HG02852 (cell line): ENCODE data around the gene MAML3.

Experiments used
- ATAC-seq: cut with Tn5 transposase; IDR thresholded peaks from one replicate; pipeline ENCODE4 v1.9.1; 2021; ENCODE audit warnings: mild to moderate bottlenecking, moderate library complexity; ENCODE audit not compliant: unreplicated experiment

Gene MAML3

GRCh38 chr4:139674875-139675550 is 479.0 kb downstream of the MAML3 start:
- peak; percentile 73 for ATAC-seq

- no peak for ATAC-seq
Measured at GRCh38 chr4:139672732-139673131, 481.3 kb downstream of the MAML3 start.

GRCh38 chr4:139672215-139672614 is 481.8 kb downstream of the MAML3 start:
- no peak for ATAC-seq

GRCh38 chr4:139670775-139671174 is 483.2 kb downstream of the MAML3 start:
- ATAC-seq, result no peak

GRCh38 chr4:139669890-139670289 is 484.1 kb downstream of the MAML3 start:
- no peak for ATAC-seq

GRCh38 chr4:139669335-139669734 is 484.6 kb downstream of the MAML3 start:
- no peak for ATAC-seq

GRCh38 chr4:139668658-139669201 is 485.3 kb downstream of the MAML3 start:
- no peak for ATAC-seq

- no peak for ATAC-seq
Measured at GRCh38 chr4:139668036-139668435, 485.9 kb downstream of the MAML3 start.
